Neural progenitor cell (in vitro differentiated cells): ENCODE data around the gene LAMC1. TPM values are rescaled to one million over a fixed set of nuclear protein-coding genes. Genes with fewer than 3 reads are reported as not detected.

Source experiments
- DNase-seq: peaks from one replicate; pipeline ENCODE4 v3.0.0-alpha.2; 2016; ENCODE audit warnings: low spot score
- H2AFZ ChIP-seq: fragments of 200-600 bp; sonication (generic); replicated peaks from 2 replicates; pipeline ENCODE4 v1.6.1; 2016; ENCODE audit warnings: antibody characterized with exemption
- H3F3A ChIP-seq: fragments of 200-600 bp; sonication (generic); 2 replicates; pipeline ENCODE4 v1.6.1; 2016; ENCODE audit warnings: antibody characterized with exemption, low read depth
- H3K27ac ChIP-seq: fragments of 200-600 bp; sonication (generic); 2 replicates; pipeline ENCODE4 v1.5.1; 2016; ENCODE audit warnings: mild to moderate bottlenecking
- H3K27me3 ChIP-seq: fragments of 200-600 bp; sonication (generic); 2 replicates; pipeline ENCODE4 v1.6.1; 2016; ENCODE audit warnings: mild to moderate bottlenecking, moderate library complexity
- H3K36me3 ChIP-seq: fragments of 200-600 bp; sonication (generic); 2 replicates; pipeline ENCODE4 v1.5.1; 2016
- H3K4me1 ChIP-seq: fragments of 200-600 bp; sonication (generic); 2 replicates; pipeline ENCODE4 v1.6.1; 2016; ENCODE audit warnings: mixed run types
- H3K4me2 ChIP-seq: fragments of 200-600 bp; sonication (generic); 2 replicates; pipeline ENCODE4 v1.6.1; 2016
- H3K4me3 ChIP-seq: fragments of 200-600 bp; sonication (generic); 2 replicates; pipeline ENCODE4 v1.5.1; 2016
- H3K79me2 ChIP-seq: fragments of 200-600 bp; sonication (generic); 2 replicates; pipeline ENCODE4 v1.6.1; 2016; ENCODE audit warnings: low read depth
- H3K9ac ChIP-seq: fragments of 200-600 bp; sonication (generic); 2 replicates; pipeline ENCODE4 v1.6.1; 2016
- H3K9me3 ChIP-seq: fragments of 200-600 bp; sonication (generic); 2 replicates; pipeline ENCODE4 v1.5.1; 2016; ENCODE audit warnings: low read depth
- H4K20me1 ChIP-seq: fragments of 200-600 bp; sonication (generic); 2 replicates; pipeline ENCODE4 v1.6.1; 2016; ENCODE audit warnings: low read depth
- H3K27ac Mint-ChIP-seq: 3 replicates; pipeline ENCODE4 v1.8.0; 2021; ENCODE audit warnings: mixed read lengths
- H3K27me3 Mint-ChIP-seq: 2 replicates; pipeline ENCODE4 v1.8.0; 2022; ENCODE audit warnings: low read depth, mild to moderate bottlenecking, inconsistent platforms, moderate library complexity, mixed read lengths; ENCODE audit not compliant: insufficient read depth
- H3K36me3 Mint-ChIP-seq: 3 replicates; pipeline ENCODE4 v1.8.0; 2021; ENCODE audit warnings: mixed read lengths
- H3K4me1 Mint-ChIP-seq: 3 replicates; pipeline ENCODE4 v1.8.0; 2021; ENCODE audit warnings: mixed read lengths
- H3K4me3 Mint-ChIP-seq: 3 replicates; pipeline ENCODE4 v1.8.0; 2021; ENCODE audit warnings: mild to moderate bottlenecking, moderate library complexity, mixed read lengths
- H3K9me3 Mint-ChIP-seq: 3 replicates; pipeline ENCODE4 v1.8.0; 2020; ENCODE audit warnings: mixed read lengths
- CTCF ChIP-seq: fragments of 200-600 bp; sonication (generic); IDR thresholded peaks from 2 replicates; pipeline ENCODE4 v1.5.1; 2017; ENCODE audit warnings: antibody characterized with exemption, mild to moderate bottlenecking
- EZH2 ChIP-seq: fragments of 200-600 bp; sonication (generic); IDR thresholded peaks from 2 replicates; pipeline ENCODE4 v1.6.1; 2017; ENCODE audit warnings: antibody characterized with exemption, mild to moderate bottlenecking, moderate library complexity
- EZH2phosphoT487 ChIP-seq: fragments of 200-600 bp; sonication (generic); IDR thresholded peaks from 2 replicates; pipeline ENCODE4 v1.6.1; 2017; ENCODE audit warnings: antibody characterized with exemption
- small RNA-seq: library from RNA; depleted of rRNA; stranded (forward); fragments of <200 nt; gene quantifications from one replicate; pipeline ENCODE3, GENCODE V24; 2015
- total RNA-seq: library from RNA; depleted of rRNA; stranded (reverse); fragments of >200 nt; gene quantifications from 2 replicates; pipeline ENCODE4 v1.2.3, GENCODE V29; 2015; ENCODE audit warnings: low replicate concordance

LAMC1 gene
- total RNA-seq, 1 donor from 2014 or later = 90.2 TPM

GRCh38 chr1:183194527-183195141 is 171.4 kb downstream of the LAMC1 start:
- no peak overlapping the region for H3K27ac Mint-ChIP-seq
- TF ChIP-seq CTCF (no peak), EZH2 (no peak), EZH2phosphoT487 (no peak)
- H3K4me1 ChIP-seq = peaks cover 5% of the 10 kb centered on the region
- H3K9me3 Mint-ChIP-seq = peaks cover 2% of the 10 kb centered on the region
- no peak overlapping the region for H3K4me3 Mint-ChIP-seq
- H3K36me3 ChIP-seq = no peaks in the 10 kb centered on the region
- no peaks in the 10 kb centered on the region for H3F3A ChIP-seq
- peaks cover 8% of the 10 kb centered on the region for H3K4me1 Mint-ChIP-seq
- H3K36me3 Mint-ChIP-seq = no peaks in the 10 kb centered on the region
- peak; percentile 13 for DNase-seq
- H3K79me2 ChIP-seq = no peaks in the 10 kb centered on the region
- no peak overlapping the region for H3K9ac ChIP-seq
- H3K9me3 ChIP-seq = no peaks in the 10 kb centered on the region
- no peaks in the 10 kb centered on the region for H3K27me3 ChIP-seq
- no peak overlapping the region for H3K4me3 ChIP-seq
- no peaks in the 10 kb centered on the region for H3K27me3 Mint-ChIP-seq
- no peak overlapping the region for H2AFZ ChIP-seq
- H3K4me2 ChIP-seq = no peak overlapping the region
- H4K20me1 ChIP-seq = no peaks in the 10 kb centered on the region
- H3K27ac ChIP-seq = no peak overlapping the region

- Histone ChIP-seq H3K27me3 (no peaks in the 10 kb centered on the region), H4K20me1 (no peaks in the 10 kb centered on the region), H3K9ac (no peak overlapping the region), H3K4me1 (peaks cover 5% of the 10 kb centered on the region), H3K4me2 (no peak overlapping the region), H2AFZ (no peak overlapping the region), H3K27ac (no peak overlapping the region), H3F3A (no peaks in the 10 kb centered on the region), H3K4me3 (no peak overlapping the region), H3K9me3 (no peaks in the 10 kb centered on the region), H3K36me3 (no peaks in the 10 kb centered on the region), H3K79me2 (no peaks in the 10 kb centered on the region)
- TF ChIP-seq EZH2phosphoT487 (no peak), EZH2 (no peak)
- no peaks in the 10 kb centered on the region for H3K27me3 Mint-ChIP-seq
- H3K27ac Mint-ChIP-seq = no peak overlapping the region
- H3K4me3 Mint-ChIP-seq = no peak overlapping the region
- no peak for DNase-seq
- H3K4me1 Mint-ChIP-seq = peaks cover 10% of the 10 kb centered on the region
- peaks cover 2% of the 10 kb centered on the region for H3K9me3 Mint-ChIP-seq
- no peaks in the 10 kb centered on the region for H3K36me3 Mint-ChIP-seq
These were observed 171.9 kb downstream of the LAMC1 start for GRCh38 chr1:183195142-183195574.

Small RNAs within 50 kb of the gene (small RNA-seq; reads per million reads assigned to genes)
- not detected for gene RNU6-41P

Other genes with a start within 250 kb of the LAMC1 start
- gene NPL, start 233.6 kb upstream of the LAMC1 start, total RNA-seq = 1.3 and 3.4 TPM in 2 replicates
- 257 and 400 TPM in 2 replicates for gene DHX9, start 184.1 kb upstream of the LAMC1 start, total RNA-seq
- gene SHCBP1L, start 70.3 kb upstream of the LAMC1 start, total RNA-seq = not detected in 2 replicates
- 0.36 and 0.46 TPM in 2 replicates for gene LAMC2, start 162.8 kb downstream of the LAMC1 start, total RNA-seq